Left ventricle myocardium inferior (tissue), 1 donor: ENCODE results near the gene PSMA6. TPM values are rescaled to one million over a fixed set of nuclear protein-coding genes. Genes with fewer than 3 reads are reported as not detected.
"Not testable (repeated sequence)": the region's sequence is repeated elsewhere in the genome, so short reads cannot be mapped to it uniquely, and the experiment has no call there.

Experiments
- DNase-seq: peaks from one replicate; pipeline ENCODE4 v3.0.0-alpha.2; 2020
- H3K27ac ChIP-seq: fragments of 200-600 bp; replicated peaks from 2 replicates; pipeline ENCODE4 v1.8.0; 2021
- H3K27me3 ChIP-seq: fragments of 200-600 bp; 2 replicates; pipeline ENCODE4 v1.8.0; 2021; ENCODE audit warnings: low read depth
- H3K36me3 ChIP-seq: fragments of 200-600 bp; 2 replicates; pipeline ENCODE4 v1.8.0; 2021
- H3K4me1 ChIP-seq: fragments of 200-600 bp; 2 replicates; pipeline ENCODE4 v1.8.0; 2021
- H3K4me3 ChIP-seq: fragments of 200-600 bp; 2 replicates; pipeline ENCODE4 v1.8.0; 2021; ENCODE audit warnings: mild to moderate bottlenecking, moderate library complexity
- H3K9me3 ChIP-seq: fragments of 200-600 bp; replicated peaks from 2 replicates; pipeline ENCODE4 v1.8.0; 2021
- CTCF ChIP-seq: fragments of 200-600 bp; IDR thresholded peaks from 2 replicates; pipeline ENCODE4 v1.8.0; 2021; ENCODE audit warnings: antibody characterized with exemption, mild to moderate bottlenecking, borderline replicate concordance
- intact Hi-C: fragments of 100-400 bp; cut with micrococcal nuclease; formaldehyde crosslinking; loops from one replicate; pipeline ENCODE4 v1.11.0; 2022
- total RNA-seq: library from RNA; stranded (reverse); fragmentation: NEBNext Ultra II Directional; extraction: Animal tissue kit (Norgen Biotek cat#: 25700); gene quantifications from one replicate; pipeline ENCODE4 v1.2.1, GENCODE V29; 2021
- donor health status: DM: no; HTN: yes; CAD: no; lungs with severe emphysema.

Gene PSMA6
- total RNA-seq, 1 donor from 2014 or later: 179 TPM

- DNase-seq: no peak
- H3K36me3 ChIP-seq: no peaks in the 10 kb centered on the region
- TF ChIP-seq CTCF: no peak
- peak overlapping the region; percentile 19 for H3K27ac ChIP-seq
- H3K4me1 ChIP-seq: peaks cover 28% of the 10 kb centered on the region
- no peaks in the 10 kb centered on the region for H3K27me3 ChIP-seq
- no peaks in the 10 kb centered on the region for H3K9me3 ChIP-seq
- intact Hi-C loops: no loop called here
- no peak overlapping the region for H3K4me3 ChIP-seq
These were observed 64.0 kb downstream of the PSMA6 start for GRCh38 chr14:35355981-35356841.

- DNase-seq: not testable (repeated sequence)
These were observed 67.5 kb downstream of the PSMA6 start for GRCh38 chr14:35359655-35360054.

GRCh38 chr14:35361141-35361480 lies 68.9 kb downstream of the PSMA6 start:
- H3K27ac ChIP-seq: no peak overlapping the region
- H3K36me3 ChIP-seq: no peaks in the 10 kb centered on the region
- TF ChIP-seq CTCF: no peak
- H3K4me1 ChIP-seq: peaks cover 34% of the 10 kb centered on the region
- intact Hi-C loops: no loop called here
- no peak for DNase-seq
- H3K4me3 ChIP-seq: no peak overlapping the region
- H3K9me3 ChIP-seq: no peaks in the 10 kb centered on the region
- no peaks in the 10 kb centered on the region for H3K27me3 ChIP-seq

More at GRCh38 chr14:35359655-35360054, 67.5 kb downstream of the PSMA6 start:
- H3K27ac ChIP-seq, H3K27me3 ChIP-seq, H3K4me3 ChIP-seq, H3K9me3 ChIP-seq, intact Hi-C loops, H3K36me3 ChIP-seq: not testable (repeated sequence)
- peaks cover 27% of the 10 kb centered on the region for H3K4me1 ChIP-seq

- peaks cover 34% of the 10 kb centered on the region for H3K4me1 ChIP-seq
- H3K4me3 ChIP-seq: no peak overlapping the region
- H3K27me3 ChIP-seq: no peaks in the 10 kb centered on the region
- H3K36me3 ChIP-seq: no peaks in the 10 kb centered on the region
- DNase-seq: no peak
- no peak for TF ChIP-seq CTCF
- intact Hi-C loops: no loop called here
- peak overlapping the region; percentile 46 for H3K27ac ChIP-seq
- no peaks in the 10 kb centered on the region for H3K9me3 ChIP-seq
These were observed 70.3 kb downstream of the PSMA6 start for GRCh38 chr14:35362450-35362849.

GRCh38 chr14:35362911-35363374 lies 70.8 kb downstream of the PSMA6 start:
- Histone ChIP-seq H3K27me3 (no peaks in the 10 kb centered on the region), H3K9me3 (no peaks in the 10 kb centered on the region), H3K4me1 (peaks cover 38% of the 10 kb centered on the region), H3K27ac (peak overlapping the region; percentile 46), H3K36me3 (no peaks in the 10 kb centered on the region), H3K4me3 (no peak overlapping the region)
- DNase-seq: no peak
- intact Hi-C loops: no loop called here
- no peak for TF ChIP-seq CTCF
